Midbrain (tissue), 1 donor: ENCODE results near the gene GIT1.

Experiments
- DNase-seq: peaks from one replicate; lab custom pipeline; 2025; lab: John Stamatoyannopoulos, UW

The GIT1 gene

DNA sequence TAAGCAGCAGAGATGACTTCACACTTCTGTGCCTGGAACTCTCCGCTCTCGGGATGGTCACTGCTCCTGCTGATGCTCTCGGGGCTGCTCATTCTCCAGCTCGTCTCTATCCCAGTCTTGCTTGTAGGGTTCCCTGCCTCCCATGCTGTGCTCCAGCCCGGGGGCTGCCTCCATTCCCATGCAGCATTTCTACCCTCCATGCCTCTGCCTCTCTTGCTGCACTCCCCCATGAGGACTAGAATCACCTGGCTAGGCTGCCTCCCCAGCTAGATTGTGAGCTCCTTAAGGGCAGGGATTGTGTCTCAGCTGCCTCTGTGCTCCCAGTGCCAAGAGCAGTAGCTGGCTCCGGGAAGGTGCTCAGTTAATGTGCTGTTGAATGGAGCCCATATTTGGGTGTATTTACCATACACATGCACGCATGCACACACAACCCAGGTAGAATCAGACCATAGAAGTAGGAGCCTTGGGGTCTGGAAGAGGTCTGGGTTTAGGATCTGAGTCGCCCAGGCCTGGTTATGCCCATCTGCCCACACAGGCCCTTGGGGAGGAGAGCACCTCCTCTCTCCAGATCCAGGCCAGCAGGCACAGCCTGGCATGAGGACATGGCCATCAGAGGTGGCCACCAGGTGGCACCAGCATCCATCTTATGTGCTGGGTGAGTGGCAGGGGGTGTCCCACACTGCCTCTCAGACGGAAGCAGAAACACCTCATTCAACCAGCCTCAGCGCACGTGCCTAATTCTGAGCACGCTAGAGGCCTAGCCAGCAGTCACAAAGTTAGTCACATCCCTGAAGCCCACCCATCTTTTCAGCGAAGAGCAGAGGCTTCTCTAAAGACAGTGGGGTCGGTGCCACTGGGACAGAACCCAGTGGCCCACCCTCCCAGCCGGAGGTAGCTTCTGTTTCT is 9.3 kb downstream of the GIT1 start:
- peak; percentile 92 for DNase-seq

DNA sequence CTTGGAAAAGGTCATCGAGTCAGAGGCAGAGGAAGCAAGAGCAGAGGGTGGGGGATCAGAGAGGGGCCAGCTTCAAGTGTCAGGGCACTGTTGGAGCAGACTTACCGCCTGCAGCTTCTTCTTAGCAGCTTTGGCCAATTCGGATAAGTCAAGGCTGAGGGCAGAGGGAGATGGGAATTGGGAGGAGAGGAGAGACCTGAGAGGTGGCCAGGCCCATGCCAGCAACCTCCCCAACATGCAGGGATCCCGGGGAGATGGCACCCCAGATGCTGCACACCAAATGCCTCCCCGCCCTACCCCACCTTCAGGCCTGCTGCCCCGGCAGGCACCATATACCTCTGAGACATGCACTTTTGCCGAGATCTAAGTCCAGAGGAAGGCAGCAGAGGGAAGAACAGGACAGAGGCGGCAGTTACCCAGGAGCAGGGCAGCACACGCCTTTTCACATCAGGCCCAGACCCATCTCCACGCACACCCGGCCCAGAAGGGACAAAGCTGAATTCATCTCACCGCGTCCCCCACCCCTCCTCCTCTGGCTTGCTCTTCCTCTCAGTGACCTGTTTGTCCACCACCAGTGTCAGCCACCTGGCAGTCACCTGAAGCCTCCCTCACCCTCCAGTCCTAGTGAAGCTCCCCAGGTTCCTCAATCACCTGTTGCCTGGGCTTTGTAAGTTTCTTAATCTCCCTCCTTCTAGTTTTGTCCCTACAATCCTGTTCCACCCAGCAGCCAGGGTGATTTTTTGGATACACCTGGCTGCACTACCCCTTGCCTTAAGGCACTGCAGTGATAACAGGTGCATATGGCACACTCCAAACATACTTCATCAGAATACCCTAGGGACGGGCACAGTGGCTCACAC is 10.6 kb downstream of the GIT1 start:
- no peak for DNase-seq

DNA sequence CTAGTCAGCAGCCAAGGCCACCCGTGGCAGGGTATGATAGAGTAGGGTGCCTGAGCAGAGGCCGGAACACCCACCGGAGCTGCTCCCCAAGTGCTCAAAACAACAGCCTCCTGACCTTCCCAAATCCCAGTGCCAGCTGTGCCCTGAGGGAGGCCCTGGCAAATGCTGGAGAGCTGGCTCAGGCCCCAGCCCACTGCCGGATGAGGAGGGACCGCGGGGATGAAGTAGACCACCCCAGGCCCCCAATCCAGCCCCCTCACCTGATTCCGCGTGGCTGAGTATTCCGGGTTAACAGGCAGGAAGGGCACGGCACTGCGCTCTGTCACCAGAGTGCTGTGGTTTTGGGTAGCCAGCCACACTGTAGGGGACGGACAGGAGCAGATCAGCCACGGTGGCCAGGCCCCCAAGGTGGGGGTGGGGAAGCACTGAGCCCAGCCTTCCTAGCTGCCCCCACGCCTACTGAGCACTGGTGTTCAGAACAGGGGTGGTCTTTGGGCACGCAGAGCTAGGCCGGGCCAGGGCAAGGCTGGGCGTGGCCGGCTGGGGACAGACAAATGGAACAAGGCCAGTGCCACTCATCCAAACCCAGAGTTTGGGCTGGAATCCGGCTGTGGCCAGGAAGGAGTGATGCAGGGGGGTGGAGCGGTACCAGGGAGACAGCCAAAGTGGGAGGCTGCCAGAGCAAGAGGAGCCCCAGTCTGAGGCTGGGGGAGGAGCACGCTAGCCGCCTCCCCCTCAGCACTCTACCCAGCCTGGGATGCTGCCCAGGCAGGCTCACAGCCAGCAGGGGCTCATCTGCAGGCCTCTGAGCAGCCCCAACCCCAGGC is 11.8 kb downstream of the GIT1 start:
- DNase-seq, result peak; percentile 75

DNA sequence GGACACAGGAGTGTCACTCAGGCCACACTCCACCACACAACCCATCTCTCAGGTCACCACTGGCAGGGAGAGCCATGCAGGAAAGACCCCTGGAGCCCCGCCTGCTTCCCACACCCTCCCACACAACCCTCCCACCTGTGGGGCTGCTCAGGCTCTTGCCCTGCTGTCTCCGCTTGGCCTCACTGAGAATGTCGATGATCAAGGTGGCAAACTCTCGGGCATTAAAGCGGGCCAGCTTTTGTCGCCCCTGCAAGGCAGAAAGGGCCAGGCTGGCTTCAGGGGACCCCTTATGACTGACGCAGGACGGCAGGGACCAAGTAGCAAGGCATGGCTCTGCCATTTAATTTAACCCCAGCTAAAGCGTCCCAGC is 12.5 kb downstream of the GIT1 start:
- no peak for DNase-seq

DNA sequence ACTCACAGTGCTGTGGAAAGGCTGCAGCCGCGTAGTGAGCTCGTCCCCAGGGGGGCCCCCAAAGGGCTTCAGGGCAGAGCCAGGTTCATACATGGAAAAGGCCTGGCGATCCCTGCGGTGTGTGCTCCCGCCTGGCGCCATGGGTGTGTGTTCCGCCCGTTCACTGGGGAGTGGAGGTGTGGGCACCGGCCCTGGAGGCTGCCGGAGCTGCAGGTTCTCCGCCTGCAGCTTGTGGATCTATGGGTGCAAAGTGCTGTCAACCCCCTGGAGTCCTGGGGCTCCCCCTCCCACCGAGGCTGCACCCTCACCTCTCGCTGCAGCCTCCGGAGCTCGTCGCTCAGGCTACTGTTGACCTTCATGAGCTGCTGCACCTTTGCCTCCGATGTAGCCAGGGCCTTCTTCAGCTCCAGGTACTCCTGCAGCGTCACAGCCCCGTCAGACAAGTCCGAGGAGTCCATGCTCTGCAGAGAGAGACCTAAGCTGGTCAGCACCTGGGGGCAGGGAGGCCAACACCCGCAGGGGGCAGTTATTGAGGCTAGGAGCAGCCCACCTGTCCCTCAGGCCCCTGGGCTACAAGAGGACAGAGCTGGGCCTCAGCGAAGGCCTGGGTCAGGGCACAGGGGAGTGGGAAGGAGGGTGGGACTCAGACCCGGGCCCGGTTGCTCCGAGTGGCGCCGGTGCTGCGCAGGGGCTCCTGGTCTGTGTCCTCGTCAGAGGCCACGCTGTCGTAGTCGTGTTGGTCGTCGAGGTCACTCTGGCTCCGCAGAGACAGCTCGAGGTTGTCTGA is 13.0 kb downstream of the GIT1 start:
- DNase-seq, result no peak

DNA sequence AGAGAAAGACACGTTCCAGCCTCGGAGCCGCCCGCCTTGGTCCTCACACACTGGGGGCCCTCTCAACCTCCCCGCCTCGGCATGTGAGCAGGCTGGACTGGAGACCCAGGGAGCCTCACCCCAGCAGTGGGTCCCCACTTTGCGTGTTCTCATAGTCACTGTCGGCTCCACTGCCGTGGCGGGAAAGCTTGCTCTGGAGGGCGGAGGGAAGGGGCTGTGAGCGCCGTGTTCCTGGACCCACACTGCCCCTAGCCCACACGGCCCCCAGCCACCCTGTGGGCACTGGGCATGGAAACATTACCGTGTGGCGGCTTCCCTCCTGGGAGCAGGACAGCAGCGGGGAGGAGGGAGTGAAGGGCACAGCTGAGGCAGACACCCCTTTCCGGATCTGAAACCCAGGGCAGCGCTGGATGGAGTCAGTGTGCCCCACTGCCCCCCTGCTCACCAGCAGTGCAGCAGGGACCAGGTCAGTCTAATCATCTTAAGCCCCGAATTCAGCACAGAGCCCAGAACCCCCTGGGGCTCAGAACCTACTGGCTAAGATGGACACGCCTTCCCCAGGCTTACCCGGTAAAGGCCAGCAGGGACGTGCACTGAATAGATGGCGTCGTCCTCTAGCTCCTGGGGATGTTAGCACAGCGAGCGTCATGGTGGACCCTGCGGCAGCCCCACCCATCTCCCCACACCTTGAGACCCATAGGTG is 13.8 kb downstream of the GIT1 start:
- no peak for DNase-seq

DNA sequence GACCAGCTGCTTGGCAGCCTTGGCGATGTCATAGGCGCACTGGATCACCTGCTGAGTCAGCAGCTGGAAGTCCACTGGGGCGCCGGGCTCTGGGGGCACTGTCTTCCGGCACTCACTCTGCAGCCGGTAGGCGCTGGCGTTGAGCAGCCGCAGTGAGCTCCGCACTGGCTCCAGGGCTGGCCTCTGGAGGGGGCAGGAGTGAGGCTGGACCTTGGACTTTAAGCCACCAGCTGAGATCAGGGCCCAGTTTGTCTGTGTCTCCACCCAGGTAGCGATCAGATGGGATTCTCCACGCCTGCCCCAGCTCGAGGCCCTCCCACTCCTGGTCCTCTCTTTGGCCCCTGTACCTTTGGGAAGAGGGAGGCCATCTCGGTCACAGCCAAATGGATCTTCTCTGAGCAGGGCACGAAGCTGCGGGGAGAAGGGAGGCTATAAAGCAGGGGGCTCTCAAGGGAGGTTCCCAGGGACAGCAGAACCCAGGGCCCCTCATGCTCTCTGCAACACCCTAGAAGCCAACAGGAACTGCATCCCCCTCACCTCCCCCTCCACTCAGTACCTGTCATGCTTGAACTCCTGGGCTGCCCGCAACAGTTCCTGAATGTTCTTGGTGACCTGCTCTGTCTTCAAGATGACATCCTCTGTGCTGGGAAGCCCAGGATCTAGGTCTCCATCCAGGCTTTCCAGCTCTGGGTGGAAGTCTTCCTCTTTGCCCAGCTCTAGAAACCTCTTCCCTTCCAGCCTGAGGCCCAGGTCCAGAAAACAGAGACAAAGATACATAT is 14.5 kb downstream of the GIT1 start:
- no peak for DNase-seq

DNA sequence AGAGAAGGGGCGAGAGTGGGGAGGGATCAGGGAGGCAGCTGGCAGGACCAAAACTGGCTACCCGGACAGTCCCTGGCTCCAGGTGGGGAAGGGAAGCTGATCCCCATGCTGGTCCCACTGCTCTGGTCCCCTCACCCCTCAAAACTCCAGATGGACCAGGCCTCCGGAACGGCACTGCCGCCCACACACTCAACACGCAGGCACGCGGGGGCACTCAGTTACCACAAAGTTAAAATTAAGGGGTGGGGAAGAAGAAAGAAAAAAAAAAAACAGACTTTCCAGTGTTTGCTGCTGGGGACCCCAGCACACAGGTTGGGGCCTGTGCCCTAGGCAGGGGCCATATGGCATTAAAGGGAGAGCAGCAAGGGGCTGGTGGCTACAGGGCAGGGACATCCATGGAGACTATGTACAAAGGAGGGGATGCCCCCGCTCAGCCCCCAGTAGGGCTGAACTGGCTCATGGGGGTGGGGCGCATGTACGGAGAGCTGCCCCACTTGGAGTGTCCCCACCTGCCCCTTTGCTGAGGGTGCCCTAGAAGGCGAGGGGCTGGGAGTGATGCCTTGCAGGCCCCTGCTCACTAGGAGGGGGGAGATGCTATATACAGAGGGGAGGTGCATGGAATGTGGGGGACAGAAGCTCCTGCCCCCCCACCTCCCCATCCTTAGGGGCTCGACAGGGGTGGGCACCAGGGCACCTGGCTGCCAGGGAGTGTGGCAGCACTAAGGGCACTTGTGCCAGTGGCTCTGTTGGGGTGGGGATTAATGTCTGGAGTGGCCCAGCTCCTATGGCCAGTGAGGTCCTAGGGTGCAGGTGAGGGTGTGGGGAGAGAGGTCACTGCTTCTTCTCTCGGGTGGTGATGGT is 15.3 kb downstream of the GIT1 start:
- no peak for DNase-seq

DNA sequence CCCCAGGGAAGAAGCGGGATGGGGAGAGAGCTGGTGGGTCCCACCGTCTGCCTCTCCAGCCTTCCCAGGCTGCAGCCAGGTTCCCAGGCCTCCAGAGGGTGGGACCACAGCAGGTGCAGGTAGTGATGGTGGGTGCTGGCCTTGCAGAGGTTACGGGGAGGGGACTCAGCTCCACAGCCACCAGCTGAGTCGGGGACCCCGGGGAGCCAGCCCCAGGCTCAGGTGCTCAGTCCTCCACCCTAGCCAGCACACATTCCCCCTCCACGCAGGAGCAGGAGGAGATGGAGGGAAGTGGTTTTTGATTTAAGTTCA is 15.9 kb downstream of the GIT1 start:
- no peak for DNase-seq

DNA sequence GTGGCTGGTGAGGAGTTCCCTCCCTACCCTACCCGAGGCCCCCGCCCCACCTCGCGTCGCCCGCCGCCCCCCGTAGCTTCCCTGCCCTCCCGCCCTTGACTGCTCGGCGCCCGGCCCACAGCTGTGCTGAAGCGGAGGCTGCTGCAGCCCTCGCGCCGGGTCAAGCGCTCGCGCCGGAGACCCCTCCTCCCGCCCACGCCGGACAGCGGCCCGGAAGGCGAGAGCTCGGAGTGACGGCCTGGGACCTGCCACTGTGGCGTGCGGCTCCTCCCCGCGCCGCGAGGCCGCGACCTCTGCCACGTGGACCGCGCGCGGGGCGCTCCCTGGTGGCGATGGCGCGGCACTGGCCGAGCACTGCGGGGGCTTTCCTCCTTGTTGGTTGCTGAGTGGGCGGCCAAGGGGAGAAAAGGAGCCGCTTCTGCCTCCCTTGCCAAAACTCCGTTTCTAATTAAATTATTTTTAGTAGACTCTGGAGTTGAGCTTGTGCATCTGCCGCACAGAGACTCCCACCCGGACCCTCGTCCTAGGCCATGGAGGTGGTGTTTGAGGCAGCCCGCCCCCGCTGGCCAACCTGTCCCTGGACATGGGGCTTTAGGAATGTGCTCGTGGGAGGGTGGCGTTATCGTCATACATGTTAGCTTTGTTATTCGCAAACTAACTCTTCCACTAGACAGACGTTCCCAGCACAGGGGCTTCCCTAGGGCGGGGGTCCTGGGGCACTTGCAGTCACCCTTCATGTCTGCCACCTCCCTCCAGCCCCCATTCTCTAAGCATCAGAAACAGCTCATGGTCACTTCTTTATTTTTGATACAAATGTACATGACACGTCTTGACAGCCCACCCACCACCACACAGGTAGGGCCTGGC is 16.5 kb downstream of the GIT1 start:
- peak; percentile 47 for DNase-seq

DNA sequence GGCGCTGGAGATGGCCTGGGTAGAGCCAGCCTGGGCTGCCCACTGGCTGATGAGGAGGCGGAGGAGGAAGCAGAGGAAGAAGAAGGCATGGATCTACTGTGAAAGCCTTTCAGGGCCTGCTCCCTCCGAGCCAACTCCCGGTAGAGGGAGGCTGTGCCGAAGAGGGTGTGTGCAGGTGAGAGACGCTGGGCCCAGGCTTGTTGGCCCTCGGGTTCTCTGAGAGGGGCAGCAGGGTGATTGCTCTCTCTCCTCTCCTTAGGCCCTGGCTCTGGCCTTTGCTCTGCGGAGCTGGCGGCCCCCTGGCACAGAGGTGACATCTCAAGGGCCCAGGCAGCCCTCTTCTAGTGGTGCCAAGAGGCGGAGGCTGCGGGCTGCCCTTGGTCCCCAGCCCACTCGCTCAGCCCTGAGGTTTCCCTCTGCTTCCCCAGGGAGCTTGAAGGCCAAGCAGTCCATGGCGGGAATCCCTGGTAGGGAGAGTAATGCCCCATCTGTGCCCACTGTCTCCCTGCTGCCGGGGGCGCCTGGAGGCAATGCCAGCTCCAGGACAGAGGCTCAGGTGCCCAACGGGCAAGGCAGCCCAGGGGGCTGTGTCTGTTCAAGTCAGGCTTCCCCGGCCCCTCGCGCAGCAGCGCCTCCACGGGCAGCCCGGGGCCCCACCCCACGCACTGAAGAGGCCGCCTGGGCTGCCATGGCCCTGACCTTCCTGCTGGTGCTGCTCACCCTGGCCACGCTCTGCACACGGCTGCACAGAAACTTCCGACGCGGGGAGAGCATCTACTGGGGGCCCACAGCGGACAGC is 17.4 kb downstream of the GIT1 start:
- no peak for DNase-seq

DNA sequence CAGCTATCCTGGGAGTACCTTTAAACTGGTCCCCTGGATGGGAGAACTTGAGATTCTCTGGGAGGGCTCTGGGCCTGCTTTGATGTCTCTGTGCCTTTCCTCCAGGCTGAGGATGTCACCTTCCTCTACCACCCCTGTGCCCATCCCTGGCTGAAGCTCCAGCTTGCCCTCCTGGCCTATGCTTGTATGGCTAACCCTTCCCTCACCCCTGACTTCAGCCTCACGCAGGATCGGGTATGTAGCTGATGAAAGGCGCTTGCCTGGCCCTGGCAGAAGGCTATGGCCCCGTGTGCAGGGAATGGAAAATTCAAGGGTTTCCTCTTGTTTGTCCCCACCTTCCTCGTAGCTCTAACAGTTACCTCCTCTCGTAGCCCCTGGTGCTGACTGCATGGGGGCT is 18.0 kb downstream of the GIT1 start:
- DNase-seq, result no peak

DNA sequence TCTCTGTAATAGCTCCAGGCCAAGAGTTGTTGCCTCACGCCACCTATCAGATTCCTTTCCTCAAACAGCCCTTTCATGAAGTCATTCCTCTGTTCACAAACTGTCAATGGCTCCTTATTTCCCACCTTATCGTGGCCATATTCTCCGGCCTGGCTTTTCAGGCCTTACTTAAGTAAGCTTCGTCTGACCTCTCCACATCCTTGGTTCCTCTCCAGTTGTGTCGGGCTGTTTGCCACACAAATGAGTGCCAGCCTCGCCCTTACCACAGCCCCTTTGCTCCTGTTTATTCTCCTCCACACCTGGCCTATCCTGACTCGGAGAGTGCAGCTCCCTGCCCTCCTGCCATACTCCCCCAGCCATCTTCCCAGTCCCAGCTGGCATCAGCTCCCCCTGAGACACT is 18.9 kb downstream of the GIT1 start:
- DNase-seq, result no peak

DNA sequence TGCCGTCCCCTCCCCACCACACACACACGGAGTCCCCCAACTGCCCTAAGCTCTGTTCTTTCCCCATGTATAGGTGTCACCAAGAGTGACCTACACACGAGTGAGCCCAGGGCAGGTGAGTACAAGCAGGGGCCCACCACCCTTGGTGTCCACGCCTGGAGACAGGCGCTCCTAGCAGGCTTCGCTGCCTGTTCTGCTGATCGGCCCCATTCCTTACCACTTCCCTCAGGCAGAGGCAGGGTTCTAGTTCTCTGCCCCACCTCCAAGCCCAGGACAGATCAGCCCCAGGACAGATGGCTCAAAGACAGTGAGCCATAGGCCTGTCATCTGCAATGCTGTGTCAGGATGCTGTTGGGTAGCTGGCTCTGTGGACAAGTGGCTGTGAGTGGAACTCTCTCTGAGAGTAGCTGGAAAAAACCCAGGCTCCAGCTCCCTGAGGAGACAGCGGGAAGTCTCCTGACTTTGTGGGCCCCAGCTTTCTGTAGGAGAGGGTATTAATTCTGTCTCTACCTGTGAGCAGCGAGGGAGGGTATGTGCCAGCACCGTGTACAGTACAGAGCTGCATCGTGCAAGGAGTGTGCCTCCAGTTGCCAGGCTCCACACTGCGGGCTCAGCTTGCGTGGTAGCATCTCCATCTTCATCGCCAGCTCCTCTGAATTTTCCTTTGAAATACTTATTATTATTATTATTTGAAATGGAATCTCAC is 20.1 kb downstream of the GIT1 start:
- no peak for DNase-seq

DNA sequence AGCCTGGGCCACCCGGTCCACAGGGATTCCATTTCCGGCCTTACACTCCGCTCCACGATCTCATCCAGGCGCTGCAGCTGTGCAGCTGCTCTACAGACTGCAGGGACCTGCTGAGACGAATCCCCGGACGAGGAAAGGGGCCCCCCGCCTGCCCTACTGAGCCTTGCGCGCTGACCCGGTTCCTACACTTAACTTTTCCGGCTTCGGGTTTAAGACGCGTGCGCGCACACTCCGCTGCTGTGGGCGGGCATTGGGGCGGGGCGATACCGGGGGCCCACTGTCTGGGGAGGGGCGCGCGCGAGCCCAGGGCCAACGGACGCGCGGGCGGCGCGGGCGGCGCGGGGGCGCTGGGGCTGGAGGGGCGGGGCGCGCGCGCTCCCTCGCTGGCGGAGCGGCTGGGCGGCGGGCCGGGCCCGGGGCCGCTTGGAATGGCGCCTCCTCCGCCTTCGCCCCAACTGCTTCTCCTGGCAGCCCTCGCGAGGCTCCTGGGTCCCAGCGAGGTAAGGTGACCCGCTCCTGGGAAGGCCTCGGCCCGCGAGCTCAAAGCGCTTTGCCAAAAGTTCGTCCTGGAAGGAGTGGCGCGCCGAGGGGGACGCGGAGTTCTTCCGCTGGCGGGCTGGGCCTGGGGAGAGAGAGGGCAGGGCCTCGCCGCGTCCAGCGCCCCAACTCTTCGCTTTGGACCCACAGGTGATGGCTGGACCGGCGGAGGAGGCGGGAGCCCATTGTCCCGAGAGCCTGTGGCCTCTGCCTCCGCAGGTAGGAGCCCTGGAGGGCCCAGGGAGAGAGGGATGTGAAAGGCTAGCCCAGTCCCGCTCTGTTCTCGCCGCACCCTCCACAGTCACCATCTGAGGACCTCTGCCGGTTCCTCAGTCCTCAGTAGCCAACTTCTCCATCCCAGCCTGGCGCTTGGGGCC is 20.9 kb downstream of the GIT1 start, which contains the start of gene TP53I13:
Gene TP53I13, plus strand, starts transcription at position 371 of the 914 bp plus-strand sequence. Its CDS starts 58 bp downstream, at position 429.
- peak; percentile 84 for DNase-seq
